HG03571 (cell line): ENCODE measurements around the gene RPS6KA2.

ENCODE experiments used
- ATAC-seq: cut with Tn5 transposase; IDR thresholded peaks from one replicate; pipeline ENCODE4 v1.9.1; 2021; ENCODE audit not compliant: unreplicated experiment

Gene RPS6KA2

DNA sequence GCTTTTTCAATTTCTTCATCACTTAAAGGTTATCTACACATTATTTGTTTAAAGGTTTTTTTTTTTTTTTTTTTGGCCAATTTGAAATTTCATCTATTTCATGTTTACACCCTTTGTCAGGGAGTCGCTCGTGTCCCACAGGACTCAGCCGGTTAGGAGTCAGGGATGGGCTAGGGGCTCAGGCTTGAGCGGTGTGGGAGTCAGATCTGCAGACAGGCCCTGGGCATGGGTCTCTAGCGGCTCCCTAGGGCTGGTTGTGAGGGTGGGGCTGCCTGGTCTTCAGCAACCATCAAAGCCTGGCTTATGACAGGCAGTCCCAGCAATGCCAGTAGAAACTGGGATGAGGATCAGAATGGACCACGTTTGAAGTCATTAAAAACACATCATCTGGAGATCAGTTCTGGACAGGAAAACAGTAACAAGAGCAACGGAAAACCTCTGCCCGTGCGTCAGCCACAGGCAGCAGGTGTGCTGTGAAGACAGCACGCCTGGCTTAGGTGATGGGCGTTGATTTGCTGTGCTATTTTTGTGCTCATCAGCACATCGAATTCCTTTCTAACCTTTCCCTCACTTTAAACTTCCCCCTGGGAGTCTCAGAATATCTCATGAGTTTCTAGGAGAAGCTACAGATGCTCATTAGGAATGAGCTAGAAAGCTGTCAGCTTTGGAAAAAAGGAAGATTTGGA, 153.0 kb downstream of the RPS6KA2 start:
- ATAC-seq = no peak

DNA sequence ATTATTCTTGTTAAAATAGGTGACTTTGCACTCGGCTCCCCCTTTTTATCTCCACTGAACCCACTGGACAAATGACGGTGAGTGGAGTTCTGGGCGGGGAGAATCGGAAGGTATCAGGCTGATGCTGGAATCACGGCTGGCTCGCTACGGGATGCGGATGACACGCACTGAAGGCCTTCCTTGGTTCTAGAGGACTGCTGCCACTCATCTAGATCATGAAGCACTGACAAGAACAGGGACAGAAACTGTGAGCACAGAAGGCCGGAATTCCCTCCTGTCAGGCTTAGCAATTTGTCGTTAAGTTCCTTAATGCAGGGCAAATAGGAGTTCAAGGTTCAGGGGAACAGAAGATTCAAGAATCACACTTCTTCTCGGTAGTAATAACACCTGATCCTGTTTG, 154.4 kb downstream of the RPS6KA2 start:
- no peak for ATAC-seq

DNA sequence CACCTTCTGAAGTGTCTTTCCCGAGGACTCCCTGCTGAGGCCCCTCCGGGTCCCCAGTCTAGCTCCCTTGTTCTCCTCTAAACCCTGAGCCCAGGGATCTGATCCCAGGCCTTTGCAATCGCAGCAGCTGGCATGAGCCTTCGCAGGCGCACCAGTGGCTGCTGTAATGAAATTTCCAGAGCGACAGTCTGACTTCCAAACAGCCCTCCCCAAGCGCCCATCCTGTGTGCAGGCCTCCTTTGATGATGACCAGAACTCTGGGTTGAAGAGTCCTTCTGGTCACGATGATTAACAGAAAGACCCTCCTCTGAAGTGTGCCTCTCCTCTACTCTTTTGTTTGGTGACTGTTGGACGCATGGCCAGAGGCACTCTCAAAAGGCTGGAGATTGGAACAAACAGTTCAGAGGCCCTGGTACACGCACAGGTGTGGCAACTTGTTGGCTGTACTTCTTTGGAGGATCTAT, 155.2 kb downstream of the RPS6KA2 start:
- ATAC-seq = no peak

DNA sequence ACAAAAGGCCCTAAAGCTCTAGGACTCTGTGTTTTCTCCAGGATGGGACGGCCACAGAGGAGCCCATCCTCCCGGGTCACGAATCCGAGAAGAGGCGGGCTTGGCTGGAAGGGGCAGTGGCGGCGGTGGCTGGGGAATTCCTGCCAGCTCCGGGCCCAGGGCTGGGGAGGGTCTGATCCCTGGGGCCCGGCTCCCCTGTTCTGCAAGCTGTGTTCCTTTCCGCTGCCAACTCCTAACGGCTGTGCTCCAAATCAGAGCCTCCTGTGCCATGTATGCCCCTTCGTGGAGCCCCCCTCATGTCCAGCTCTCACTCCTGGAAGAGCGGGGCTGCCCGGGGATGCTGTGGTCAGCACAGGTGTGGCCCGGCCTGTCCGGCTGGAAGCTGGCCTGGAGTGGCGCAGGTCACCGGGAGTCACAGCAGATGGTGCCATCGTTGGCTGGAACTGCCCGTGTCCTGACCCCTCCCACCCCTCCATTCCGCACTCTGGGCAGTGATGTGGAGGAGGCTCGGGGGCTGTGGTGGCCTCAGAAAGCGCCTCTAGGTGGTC, 156.1 kb downstream of the RPS6KA2 start:
- no peak for ATAC-seq

DNA sequence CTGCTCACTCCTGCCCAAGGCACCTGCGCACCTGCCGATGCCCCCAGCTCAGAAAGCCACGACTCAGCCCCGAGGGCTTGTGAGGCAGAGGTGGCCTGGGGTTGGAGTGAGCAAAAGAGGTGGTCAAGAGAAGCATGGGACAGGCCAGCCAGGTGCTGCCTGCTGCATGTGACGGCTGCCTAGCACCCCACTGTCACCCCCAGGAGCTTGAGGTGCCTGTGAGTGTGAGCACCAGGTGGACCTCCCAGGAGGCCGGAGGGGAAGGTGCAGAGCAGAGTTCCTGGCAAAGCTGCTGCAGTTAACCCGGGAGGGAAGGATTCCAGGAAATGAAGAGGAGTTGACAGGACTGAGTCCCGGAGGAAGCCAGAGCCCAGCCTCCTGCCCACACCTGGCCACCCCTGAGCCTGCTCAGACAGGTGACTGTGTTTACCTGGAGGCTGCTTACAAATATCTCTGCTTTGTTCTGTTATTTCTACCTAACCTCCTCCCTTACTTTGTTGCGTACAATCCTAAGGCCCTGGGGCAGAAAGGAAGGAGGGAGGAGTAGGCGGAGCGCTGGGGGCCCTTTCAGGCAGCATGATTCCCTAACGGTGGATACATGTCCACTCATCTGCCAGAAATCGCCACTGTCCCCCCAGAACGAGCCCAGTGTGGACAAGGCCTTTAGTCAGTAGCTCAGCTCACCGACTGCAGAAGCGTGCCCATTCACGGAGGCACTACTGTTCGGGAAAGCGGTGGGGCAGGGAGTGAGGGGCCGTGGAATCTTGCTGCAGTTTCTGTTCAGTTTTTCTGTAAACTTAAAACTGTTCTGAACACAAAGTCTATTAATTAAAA, 156.8 kb downstream of the RPS6KA2 start:
- no peak for ATAC-seq

DNA sequence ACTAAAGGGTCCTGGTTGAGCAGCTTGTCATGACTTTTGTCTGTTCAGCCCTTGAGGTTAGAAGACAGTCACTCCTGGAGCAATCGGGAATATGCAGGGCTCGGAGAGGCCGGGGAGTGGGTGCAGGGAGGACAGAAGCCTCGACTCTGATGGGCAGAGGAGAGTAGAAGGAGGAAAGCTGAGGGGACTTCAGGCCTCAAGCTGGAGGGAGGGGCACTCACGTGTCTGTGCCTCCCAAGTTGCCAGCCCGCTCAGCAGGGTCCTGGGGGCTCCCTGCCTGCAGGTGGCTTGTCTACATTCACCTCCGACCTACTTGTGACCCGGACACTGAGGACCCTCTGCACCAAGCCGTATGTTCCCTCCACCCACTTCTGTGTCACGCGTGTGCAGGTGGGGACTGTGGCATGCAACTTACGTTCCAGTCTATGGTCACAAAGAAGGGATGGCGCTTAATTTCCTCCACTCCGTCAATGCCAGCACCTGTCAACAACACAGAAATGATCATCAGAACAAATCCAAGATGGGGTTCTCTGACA, 157.6 kb downstream of the RPS6KA2 start:
- no peak for ATAC-seq

DNA sequence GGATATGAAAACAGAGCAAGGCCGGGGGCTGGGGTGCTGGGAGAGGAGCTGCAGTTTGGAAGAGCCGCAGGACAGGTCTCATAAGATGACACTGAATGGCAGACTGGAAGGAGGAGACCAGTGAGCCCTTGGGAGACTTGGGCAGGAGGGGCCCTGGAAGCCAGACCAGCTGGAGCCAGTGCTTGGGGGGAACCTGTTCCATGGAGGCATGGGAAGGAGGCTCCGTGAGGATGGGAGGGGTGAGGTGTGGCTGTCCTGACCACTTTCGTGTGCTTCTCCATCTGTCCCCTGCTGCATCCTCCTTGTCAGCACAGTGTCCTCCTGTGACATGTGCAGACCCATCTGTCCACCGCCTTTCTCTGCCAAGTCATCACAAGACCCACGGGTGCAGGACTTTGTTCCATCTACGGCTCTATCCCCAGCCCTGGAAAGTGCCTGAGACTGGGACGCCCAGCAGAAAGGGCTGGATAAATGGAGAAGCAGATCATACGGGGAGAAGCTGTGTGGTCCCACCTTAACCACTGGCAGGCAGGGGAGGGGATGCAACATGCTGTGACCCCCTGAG, 159.5 kb downstream of the RPS6KA2 start:
- ATAC-seq = no peak

DNA sequence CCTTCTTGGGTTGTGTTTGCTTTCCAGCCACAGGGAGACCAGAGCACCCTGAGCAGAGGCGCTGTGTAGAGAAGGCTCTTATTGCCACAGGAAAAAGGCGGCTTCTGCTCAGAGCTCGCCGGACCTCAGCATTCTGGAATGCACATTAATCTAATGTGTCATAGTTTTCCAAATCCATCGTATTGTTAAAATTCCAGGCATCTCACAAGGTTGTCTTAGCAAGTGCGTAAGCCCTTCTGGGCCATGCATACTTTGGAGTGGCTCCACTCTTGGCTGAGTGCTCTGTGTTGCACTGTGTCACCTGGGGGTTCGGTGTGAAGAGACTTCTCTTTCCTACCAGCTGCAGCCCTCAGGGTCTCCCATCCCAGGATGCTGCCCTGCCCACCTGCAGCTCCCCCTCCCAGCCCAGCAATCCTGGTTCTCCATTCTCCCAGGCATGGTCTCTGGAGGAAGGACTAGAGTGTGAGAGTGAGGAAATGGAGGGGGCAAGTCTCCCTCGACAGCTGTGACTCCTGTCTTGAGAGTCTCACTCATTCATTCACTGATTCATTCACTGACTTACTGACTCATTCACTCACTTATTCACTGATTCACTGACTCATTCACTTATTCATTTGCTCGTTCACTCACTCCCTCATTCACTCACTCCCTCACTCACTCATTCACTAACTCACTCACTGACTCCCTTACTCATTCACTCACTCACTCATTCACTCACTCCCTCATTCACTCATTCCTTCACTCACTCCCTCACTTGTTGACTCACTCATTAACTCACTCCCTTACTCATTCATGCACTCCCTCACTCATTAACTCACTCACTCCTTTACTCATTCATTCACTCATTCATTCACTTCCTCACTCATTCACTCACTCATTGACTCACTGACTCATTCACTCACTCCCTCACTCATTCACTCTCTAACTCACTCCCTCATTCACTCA, 160.6 kb downstream of the RPS6KA2 start:
- no peak for ATAC-seq

DNA sequence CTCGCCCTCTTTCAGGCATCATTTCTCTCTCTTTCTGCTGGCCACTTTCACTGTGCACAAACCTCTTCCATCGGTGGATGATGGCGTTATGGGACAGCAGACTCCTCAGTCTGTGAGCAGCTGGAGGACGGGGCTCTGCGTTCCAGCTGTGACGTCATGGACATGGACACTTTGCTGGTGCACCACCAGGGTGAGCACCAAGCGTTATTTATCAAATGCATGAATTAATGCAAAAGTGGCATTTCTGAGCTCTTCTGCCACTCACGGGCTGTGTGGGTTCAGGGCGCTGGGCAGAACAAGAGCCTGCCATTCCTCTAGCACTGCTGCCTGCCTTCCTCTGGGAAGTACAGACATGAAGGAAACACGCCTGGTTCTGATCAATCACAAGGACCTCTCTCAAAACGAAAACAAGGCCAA, 161.4 kb downstream of the RPS6KA2 start:
- ATAC-seq = no peak

DNA sequence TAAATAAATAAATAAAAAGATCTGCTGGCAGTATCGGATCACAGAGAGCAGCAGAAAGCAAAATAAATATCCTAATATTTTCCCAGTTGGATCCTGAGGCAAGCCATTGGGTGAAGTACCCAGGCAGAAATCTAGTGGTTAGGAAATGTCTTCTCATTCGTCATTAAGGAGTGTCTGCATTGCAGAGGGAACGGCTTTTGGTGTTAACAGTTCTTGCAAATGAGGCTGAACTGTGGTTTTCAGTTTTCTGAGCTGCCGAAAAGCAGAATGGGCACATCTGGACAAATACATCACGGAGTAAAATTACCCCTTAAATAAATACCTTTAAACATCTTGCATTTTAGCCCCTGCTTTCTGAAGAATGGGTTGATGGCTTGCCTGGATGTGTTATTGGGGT, 162.1 kb downstream of the RPS6KA2 start:
- no peak for ATAC-seq

DNA sequence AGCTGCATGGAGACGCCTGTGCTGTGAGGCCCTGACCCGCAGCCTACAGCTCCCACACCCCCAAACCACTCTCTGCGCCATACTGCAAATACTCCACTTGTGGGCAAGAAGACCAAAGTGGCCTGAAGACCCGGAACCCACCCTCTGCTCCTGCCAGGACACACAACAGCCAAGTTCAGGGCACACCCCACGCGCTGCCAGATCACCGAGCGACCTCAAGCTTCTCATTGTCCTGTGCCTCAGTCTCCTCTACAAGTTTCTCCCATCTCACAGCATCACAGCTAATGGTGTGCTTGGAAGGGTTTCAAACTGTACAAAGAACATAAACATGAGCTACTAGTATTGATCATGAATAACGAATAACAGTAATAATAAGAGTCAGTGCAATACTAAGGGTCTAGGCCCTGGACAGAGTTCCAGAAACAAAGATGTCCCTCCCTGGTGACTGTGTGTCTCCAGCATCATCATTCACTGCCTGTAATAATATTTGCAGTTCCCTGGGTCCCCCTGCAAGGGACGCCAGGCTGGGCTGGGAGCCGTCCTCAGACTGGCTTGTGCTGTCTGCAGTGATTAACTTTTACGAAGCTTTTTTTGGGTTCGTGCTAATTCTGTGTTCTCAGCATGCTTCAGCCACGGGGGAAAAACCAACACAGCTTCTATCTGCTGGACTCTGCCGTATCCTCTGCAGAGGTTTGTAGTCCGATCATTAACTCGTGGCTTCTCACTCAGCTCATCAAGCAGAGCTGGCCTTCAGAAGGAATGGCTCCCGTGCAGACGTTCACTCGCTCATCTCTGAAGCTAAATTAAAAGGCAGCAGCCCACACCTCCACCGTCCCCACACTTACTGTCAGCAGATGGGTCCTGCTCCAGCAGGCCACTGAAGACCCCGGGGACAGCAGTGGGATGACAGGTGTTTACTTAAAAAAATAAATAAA, 162.7 kb downstream of the RPS6KA2 start:
- no peak for ATAC-seq

DNA sequence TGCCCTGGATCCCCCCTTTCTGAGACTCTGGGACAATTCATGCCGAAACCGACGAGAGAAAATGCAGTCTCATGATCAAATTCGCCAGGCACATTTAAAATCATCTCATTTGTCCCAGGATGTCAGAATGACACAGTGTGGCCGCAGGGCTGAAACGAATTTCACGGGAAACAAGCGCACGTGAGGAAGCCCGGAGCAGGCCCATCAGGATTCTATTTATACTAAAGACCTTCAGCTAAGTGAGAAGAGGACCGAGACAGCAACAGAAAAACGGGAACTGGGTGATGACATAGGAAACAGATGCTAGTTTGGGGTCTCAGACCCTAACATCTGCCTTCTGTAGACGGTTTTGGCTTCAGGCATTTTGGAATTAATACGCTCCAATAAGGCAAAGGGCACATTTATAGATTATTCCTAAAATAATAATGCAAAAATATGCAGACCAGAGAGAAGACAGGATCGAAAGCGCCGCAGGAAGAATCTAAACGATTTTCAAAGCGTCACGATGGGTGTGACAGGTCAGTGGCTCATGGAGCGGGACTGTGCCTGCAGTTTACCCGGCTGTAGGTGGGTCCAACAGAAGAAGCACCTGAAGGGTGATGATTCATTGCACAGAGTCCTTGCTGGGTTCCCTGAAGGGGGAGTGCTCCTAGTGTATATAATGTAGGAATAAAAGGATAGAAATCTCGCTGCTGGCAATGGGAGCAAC, 163.5 kb downstream of the RPS6KA2 start:
- ATAC-seq = no peak

DNA sequence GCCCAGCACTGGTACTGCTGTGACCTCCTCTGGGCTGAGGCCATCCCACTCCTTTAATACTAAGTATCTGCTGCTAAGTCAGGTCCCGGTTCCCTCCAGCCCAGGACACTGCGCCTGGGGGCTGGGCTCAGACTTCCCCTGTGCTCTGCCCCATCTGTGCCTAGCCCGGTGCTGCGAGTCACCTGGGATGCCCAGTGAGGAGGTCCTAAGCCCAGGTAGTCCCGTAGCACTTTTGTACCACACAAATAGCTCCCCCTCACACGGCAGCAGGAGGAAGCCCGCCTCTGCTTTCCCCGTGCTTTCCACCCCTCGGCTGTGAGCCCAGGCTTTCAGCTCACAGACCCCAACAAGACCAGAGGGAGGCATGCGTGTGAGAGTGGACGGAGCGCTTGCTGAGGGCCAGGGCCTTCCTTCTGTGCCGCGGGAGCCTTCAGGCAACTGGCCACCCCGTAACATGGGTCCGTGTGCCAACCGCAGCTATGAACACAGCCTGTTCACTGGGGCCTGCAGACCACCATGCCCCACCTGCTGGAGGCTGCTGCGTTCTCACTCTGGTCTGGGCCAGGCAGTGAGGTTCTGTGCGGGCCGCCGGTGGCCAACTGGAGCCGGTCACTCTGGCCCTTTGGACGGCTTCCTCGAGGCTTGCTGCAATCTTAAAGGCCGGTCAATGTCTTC, 164.5 kb downstream of the RPS6KA2 start:
- ATAC-seq = no peak

DNA sequence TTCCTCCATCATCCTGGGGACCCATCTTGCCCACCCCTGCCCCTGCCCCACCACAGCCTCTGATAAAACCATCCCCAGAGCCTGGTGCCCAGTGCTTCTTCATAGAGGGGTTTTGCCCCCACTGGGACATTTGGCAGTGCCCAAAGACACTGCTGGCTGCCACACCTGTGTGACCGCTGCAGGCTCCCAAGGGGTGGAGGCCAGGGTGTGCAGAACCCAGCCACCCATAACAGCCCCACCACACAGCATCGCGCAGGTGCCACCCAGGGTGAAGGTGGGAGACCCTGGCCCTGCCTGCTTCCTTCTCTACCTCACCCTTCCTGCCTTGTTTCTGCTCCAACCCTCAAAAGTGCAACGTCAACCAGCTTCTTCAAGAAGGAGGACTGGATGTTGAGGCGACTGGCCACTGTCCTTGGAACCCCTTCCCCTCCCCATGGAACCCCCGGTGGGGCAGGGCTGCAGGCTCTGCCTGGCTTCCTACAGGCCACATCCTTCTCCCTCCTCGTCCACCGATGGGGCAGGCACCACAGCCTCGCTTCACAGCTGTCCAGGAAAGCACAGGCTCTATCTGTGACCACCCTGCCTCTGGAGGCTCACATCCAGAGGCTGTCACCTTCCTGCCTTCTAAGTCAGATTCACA, 165.1 kb downstream of the RPS6KA2 start:
- ATAC-seq = no peak

DNA sequence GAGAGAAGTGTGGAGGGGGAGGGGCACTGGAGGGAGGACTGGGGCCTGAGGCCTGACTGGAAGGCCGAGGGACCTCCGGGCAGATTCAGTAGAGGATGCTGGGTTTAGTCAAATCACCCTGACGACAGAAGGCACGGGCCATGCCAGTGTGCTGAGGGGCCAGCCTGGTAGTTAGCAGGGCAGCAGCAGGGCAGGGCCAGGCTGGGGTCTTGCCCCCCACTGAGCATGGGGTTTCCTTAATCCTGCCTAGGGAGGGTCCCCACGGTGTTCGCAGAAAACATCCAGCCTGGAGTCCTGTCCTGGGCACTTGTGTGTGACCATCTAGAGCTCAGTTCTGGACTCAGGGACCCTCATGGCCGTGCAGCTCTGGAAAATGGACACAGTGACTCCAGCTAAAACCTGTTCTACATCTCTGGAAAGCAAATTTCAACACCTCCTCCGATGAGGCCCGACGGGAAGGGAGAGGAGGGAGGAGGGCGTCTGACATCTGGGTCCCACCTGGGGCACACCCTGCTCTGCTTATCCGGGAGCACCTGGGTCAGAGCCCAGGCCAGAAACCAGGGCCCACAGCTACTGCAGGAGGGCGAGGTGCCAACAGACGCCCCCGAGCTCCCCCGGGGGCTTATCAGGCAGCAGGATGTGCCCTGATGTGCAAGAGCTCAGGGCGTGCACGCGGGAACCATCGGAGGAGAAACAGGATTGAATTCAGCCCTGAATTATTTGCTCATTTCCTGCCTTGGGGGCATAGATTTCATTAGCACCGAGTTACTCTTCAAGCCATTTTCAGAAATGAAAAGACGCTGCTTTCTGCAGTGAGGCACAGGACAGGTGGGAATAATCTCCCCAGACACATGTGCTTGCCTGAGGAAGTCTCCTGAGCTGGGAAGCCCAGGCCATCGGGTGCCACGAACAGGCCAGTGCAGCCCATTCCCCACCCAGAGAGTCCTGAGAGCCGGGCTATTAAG, 166.3 kb downstream of the RPS6KA2 start:
- ATAC-seq = no peak

DNA sequence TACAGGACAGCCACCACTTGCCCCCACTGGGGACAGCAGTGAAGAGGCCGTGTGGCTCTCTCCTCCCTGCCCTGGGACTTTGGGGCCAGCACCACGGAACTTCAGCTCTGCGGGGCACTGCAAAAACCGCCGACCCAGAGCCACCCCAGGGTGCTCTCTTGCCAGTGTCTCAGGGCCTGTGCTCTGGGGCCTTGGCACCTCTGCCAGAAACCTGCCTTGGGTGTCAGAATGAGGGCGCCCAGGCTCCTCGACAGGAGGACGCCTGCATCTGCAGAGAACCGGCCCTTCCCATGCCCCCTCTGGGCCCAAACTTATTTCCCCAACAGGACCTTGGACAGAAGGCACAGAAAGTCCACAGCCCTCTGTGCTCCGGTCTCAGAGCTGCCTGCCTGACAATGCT, 167.1 kb downstream of the RPS6KA2 start:
- no peak for ATAC-seq

DNA sequence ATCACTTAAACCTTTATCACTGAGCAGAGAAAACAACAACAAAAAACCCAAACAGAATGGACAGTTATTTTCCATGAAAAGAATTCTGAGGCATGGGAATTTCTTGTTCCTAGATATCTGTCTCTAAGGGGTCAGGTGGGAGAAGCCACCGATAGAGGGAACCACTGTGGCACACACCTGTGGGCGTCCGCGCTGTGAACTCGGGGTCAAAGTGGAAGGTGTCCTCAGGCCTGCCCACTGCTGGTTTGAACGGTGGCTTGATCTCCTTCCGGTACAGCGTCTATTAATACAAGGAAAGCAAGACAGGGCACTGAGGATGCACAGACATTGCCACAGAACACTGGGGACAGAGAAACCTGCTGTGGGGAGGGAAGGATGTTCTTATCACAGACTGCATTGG, 167.8 kb downstream of the RPS6KA2 start:
- ATAC-seq = no peak
